ENCODE data around the gene SKIL. TPM values are rescaled to one million over a fixed set of nuclear protein-coding genes. Genes with fewer than 3 reads are reported as not detected.

SKIL gene
- total and polyA plus RNA-seq, 2 experiments from 2014 or later, result 141 to 358 TPM

DNA sequence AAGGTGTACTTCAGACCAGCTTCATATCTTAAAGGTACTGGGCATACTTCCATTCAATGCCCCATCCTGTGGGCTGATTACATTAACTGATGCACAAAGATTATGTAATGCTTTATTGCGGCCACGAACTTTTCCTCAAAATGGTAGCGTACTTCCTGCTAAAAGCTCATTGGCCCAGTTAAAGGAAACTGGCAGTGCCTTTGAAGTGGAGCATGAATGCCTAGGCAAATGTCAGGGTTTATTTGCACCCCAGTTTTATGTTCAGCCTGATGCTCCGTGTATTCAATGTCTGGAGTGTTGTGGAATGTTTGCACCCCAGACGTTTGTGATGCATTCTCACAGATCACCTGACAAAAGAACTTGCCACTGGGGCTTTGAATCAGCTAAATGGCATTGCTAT is 3.4 kb downstream of the SKIL start:
- Mint-ChIP-seq H3K9me3 (no peaks in the 10 kb centered on the region; the same call in 2 of the 3 replicates), H3K27ac (peak overlapping the region; percentile 76; the same call in 1 of the 2 replicates), H3K4me1 (peaks cover 40% of the 10 kb centered on the region), H3K4me3 (peak overlapping the region; percentile 89), H3K27me3 (ENCODE audit: insufficient read depth, low read depth, poor library complexity) (peaks cover 14% of the 10 kb centered on the region), H3K36me3 (ENCODE audit: low read depth) (peaks cover 74% of the 10 kb centered on the region)
- no peak overlapping the region for H2AFZ ChIP-seq
- peak overlapping the region; percentile 93 for H3K27ac ChIP-seq (ENCODE audit: low read depth)
- peaks cover 83% of the 10 kb centered on the region for H3K79me2 ChIP-seq (replicated peaks; ENCODE audit: insufficient read depth)
- no peaks in the 10 kb centered on the region for H3K9me2 ChIP-seq (ENCODE audit: insufficient read depth)
- DNase-seq (ENCODE audit: low spot score) (peak; percentile 32), ATAC-seq (no peak)
- H3K27me3 ChIP-seq (ENCODE audit: insufficient read depth), result no peaks in the 10 kb centered on the region
- H3K4me1 ChIP-seq (ENCODE audit: insufficient read depth), result peaks cover 43% of the 10 kb centered on the region
- H3K36me3 ChIP-seq (ENCODE audit: insufficient read depth), result peaks cover 39% of the 10 kb centered on the region
- H4K20me1 ChIP-seq (replicated peaks; ENCODE audit: insufficient read depth), result peaks cover 62% of the 10 kb centered on the region
- H3K4me2 ChIP-seq, result peak overlapping the region; percentile 86
- H3F3A ChIP-seq (replicated peaks; ENCODE audit: low read depth), result peaks cover 19% of the 10 kb centered on the region
- peak overlapping the region; percentile 92 for H3K4me3 ChIP-seq
- TF ChIP-seq STAT1 (IDR thresholded peaks at IDR 0.05; ENCODE audit: unreplicated experiment) (no peak), POLR2AphosphoS5 (IDR thresholded peaks at IDR 0.05; ENCODE audit: low read depth) (peak; percentile 60)

GRCh38 chr3:170361711-170362110 is 4.2 kb downstream of the SKIL start:
- peak overlapping the region; percentile 86 for H3K4me2 ChIP-seq
- peaks cover 70% of the 10 kb centered on the region for H4K20me1 ChIP-seq (replicated peaks; ENCODE audit: insufficient read depth)
- H3K27ac Mint-ChIP-seq, result peak overlapping the region; percentile 51; the same call in 1 of the 2 replicates
- H3K36me3 ChIP-seq (ENCODE audit: insufficient read depth), result peaks cover 41% of the 10 kb centered on the region
- H3K9me3 Mint-ChIP-seq, result no peaks in the 10 kb centered on the region; the same call in 2 of the 3 replicates
- ATAC-seq (no peak), DNase-seq (ENCODE audit: low spot score) (no peak)
- H3K4me1 ChIP-seq (ENCODE audit: insufficient read depth), result peaks cover 48% of the 10 kb centered on the region
- H3K9me2 ChIP-seq (ENCODE audit: insufficient read depth), result no peaks in the 10 kb centered on the region
- H3K27me3 ChIP-seq (ENCODE audit: insufficient read depth), result no peaks in the 10 kb centered on the region
- TF ChIP-seq JUNB (IDR thresholded peaks at IDR 0.05; ENCODE audit: unreplicated experiment), result no peak
- TF ChIP-seq REST (IDR thresholded peaks at IDR 0.05; ENCODE audit: unreplicated experiment), result no peak
- TF ChIP-seq STAT1 (IDR thresholded peaks at IDR 0.05; ENCODE audit: unreplicated experiment), result no peak
- H3K4me3 ChIP-seq, result peak overlapping the region; percentile 92
- H3K27ac ChIP-seq (ENCODE audit: low read depth), result peak overlapping the region; percentile 93
- peaks cover 12% of the 10 kb centered on the region for H3K27me3 Mint-ChIP-seq (ENCODE audit: insufficient read depth, low read depth, poor library complexity)
- peaks cover 79% of the 10 kb centered on the region for H3K36me3 Mint-ChIP-seq (ENCODE audit: low read depth)
- peaks cover 15% of the 10 kb centered on the region for H3F3A ChIP-seq (replicated peaks; ENCODE audit: low read depth)
- no peak overlapping the region for H2AFZ ChIP-seq
- peak overlapping the region; percentile 89 for H3K4me3 Mint-ChIP-seq
- H3K4me1 Mint-ChIP-seq, result peaks cover 40% of the 10 kb centered on the region
- peaks cover 91% of the 10 kb centered on the region for H3K79me2 ChIP-seq (replicated peaks; ENCODE audit: insufficient read depth)

GRCh38 chr3:170363471-170363994 is 6.0 kb downstream of the SKIL start:
- DNase-seq (ENCODE audit: low spot score) (no peak), ATAC-seq (no peak)
- TF ChIP-seq POLR2AphosphoS5 (IDR thresholded peaks at IDR 0.05; ENCODE audit: low read depth) (no peak), ZNF462 (CRISPR knock-in tag; IDR thresholded peaks at IDR 0.05) (no peak)
- Histone ChIP-seq H3K4me2 (peak overlapping the region; percentile 86), H4K20me1 (replicated peaks; ENCODE audit: insufficient read depth) (peaks cover 84% of the 10 kb centered on the region), H3K9me2 (ENCODE audit: insufficient read depth) (no peaks in the 10 kb centered on the region), H3K4me1 (ENCODE audit: insufficient read depth) (peaks cover 66% of the 10 kb centered on the region), H3K4me3 (peak overlapping the region; percentile 92), H3K27ac (ENCODE audit: low read depth) (peak overlapping the region; percentile 52), H3K79me2 (replicated peaks; ENCODE audit: insufficient read depth) (peaks cover 100% of the 10 kb centered on the region), H3K27me3 (ENCODE audit: insufficient read depth) (no peaks in the 10 kb centered on the region), H3F3A (replicated peaks; ENCODE audit: low read depth) (peaks cover 13% of the 10 kb centered on the region), H3K36me3 (ENCODE audit: insufficient read depth) (peaks cover 45% of the 10 kb centered on the region), H2AFZ (no peak overlapping the region)
- peaks cover 45% of the 10 kb centered on the region for H3K4me1 Mint-ChIP-seq
- peaks cover 89% of the 10 kb centered on the region for H3K36me3 Mint-ChIP-seq (ENCODE audit: low read depth)
- no peaks in the 10 kb centered on the region; the same call in 2 of the 3 replicates for H3K9me3 Mint-ChIP-seq
- peak overlapping the region; percentile 89 for H3K4me3 Mint-ChIP-seq
- H3K27me3 Mint-ChIP-seq (ENCODE audit: insufficient read depth, low read depth, poor library complexity), result peaks cover 11% of the 10 kb centered on the region
- H3K27ac Mint-ChIP-seq, result no peak overlapping the region

Data from GM23338 (cell line).